ENCODE measurements around the gene SMYD3.

The SMYD3 gene

DNA sequence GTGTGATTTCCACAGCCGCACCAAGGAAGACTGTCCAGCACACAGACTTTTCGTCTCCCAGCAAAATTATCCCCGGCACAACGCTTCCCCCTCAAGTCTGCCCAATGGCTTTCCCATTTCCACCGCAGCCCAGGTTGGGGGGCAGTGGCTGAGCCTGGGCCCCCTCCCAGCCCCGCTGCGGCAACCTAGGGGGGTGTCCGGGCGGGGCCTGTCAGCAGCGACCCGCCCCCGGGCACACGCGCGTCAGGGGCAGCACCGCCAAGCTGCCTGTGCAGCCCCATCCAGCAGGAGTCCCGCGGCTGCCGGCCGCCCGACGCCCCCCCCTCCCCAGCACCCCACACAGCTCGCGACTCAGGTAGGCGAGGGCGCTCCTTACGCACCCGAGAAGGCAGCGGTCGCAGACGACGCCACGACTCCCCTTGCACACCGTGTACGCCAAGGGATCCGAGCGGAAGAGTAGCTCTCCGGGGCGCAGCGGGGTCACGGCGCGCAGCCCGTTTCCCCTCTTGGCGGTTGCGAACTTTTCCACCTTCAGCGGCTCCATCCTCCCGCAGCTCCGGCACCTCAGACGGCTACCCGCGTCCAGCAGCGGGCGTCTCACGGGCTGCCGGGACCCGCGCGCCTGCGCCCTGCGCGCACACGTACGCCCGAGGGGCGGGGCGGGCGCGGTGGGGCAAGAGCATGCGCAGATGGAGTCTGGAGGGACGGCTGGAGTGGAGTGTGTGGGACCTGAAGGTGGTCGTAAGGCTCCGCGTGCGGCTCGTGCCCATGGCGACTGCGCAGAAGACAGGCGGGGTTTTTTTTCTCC is at the start of gene SMYD3:
Gene SMYD3, minus strand, starts transcription at position 606 of the 808 bp plus-strand sequence.
- peak; percentile 68 for DNase-seq

- no peak for DNase-seq
Measured at GRCh38 chr1:246554201-246554600, 47.1 kb upstream of the SMYD3 start.

GRCh38 chr1:246552110-246552509 is 45.0 kb upstream of the SMYD3 start:
- DNase-seq: no peak

GRCh38 chr1:246550402-246550801 is 43.3 kb upstream of the SMYD3 start:
- no peak for DNase-seq

DNA sequence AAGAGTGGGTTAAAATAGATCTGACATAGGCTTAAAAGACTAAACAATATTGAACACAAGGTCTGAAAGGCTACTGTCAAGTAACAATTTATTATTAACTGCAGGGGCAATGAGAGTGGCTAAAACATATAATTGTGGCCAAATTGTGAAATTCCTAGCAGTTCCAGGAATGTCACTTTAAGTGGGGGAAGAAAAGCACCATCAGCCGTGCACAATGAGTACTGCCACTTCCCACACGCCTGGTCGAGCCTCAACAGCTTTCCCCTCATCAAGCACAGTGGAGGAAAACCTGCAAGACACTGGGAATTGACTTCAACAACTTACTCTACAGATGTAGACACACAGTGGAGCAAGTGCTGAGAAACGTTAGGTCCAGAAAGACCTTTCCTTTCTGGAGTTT is 42.6 kb upstream of the SMYD3 start:
- DNase-seq: no peak

- no peak for DNase-seq
Measured at GRCh38 chr1:246544001-246544400, 36.9 kb upstream of the SMYD3 start.

GRCh38 chr1:246540738-246541491 is 33.8 kb upstream of the SMYD3 start:
- DNase-seq: no peak

DNA sequence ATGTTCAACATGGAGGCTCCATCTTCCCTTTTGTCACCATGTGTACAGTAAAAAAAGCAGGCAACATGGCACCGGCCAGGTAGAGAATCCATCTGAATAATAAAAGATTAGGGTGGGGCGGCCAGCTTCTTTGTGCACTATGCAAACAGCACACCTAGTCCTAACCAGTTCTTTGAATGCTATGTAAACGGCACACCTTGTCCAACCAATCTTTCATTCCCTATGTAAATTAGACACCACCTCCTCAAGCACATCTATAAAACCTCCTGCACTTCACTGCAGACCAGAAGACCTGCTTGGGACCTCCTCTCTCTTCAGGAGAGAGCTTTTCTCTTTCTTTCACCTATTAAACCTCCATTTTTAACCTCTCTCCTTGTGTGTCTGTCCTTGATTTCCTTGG is 30.8 kb upstream of the SMYD3 start:
- no peak for DNase-seq

DNA sequence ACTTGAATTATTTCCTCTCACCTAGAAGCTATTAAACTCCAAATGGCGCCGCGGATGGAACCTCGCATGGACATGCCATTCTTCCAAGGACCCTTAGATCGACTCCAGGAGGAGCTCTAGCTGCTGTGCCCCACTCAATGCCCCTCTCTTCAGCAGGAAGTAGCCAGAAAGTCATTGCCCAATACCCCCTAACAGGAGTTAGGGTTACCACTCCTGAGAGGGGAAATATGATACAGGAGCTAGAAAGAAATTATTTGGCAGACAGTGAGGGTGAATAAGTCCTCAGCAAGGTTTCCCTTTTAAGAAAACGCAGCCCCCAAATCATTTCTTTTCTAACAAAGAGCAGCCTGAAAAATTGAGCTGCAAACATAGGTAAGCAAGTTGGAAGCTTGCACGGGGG is 30.4 kb upstream of the SMYD3 start:
- no peak for DNase-seq

DNA sequence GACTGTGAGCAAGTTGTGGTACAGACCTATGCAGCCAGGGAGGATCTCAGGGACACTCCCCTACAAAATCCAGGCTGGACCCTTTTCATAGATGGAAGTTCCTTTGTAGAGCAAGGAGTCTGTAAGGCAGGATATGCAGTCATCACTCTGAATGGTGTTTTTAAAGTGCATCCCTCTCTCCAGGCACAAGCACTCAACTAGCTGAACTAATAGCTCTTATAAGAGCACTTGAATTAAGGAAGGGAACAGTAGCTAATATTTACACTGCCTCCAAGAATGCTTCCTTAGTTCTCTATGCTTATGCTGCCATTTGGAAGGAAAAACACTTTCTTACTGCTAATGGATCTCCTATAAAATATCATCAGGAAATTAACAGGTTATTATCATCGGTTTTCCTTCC is 27.0 kb upstream of the SMYD3 start:
- no peak for DNase-seq

GRCh38 chr1:246533371-246533905 is 26.4 kb upstream of the SMYD3 start:
- no peak for DNase-seq

DNA sequence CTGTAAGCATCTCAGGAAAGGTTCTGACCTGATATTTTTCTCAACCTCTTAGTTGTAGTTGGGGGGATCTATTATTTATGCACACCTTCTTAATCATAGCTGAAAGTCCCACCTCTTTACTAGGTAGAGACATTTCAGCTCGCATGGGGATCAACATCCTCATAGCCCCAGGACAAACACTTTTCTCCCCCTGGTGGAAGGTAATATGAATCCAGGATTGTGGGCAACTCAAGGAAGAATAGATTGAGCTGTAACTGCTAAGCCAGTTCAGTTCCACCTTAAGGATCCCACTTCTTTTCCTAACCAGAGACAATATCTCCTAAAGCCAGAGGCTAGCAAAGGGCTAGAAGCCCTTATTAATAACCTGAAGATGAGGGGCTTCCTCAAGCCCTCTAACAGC is 25.4 kb upstream of the SMYD3 start:
- DNase-seq: no peak

DNA sequence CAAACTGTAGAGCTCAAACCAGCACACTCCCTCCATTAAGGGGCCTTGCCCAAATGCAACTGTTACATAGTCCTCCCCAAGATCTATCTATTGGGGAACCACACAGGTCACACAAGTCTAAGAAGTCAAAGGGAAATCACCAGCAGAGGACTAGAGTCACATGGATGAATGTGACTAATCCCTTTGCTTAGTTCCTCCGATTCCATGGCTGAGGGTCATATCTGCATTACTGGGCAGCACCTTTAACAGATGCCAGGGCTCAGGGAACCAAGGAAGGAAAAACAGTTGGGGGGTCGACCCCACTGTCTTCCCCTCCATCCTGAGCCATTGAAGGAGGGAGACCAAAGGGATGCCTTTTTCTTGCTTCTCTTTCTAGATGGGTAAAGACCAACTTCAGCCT is 23.4 kb upstream of the SMYD3 start:
- DNase-seq: no peak

- DNase-seq: no peak
Measured at GRCh38 chr1:246528933-246529731, 22.1 kb upstream of the SMYD3 start.

- peak; percentile 9 for DNase-seq
Measured at GRCh38 chr1:246527402-246528088, 20.5 kb upstream of the SMYD3 start.

DNA sequence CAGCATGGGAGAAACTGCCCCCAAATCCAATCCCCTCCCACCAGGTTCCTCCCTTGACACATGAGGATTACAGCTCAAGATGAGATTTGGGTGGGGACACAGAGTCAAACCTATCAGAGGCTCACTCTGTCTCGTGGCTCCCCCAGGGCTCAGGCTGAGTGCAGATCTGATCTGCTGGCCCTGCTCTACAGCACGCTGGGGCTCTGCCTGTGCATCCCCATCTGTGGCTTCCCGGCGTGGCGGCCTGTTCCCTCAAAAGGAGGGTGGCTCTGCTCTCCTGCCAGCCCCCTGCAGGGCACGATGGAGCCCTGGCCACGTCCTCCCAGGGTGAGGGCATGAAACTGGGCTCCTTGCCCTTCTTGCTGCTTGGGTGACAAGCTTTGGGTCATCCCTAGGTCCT is 19.8 kb upstream of the SMYD3 start:
- DNase-seq: no peak

DNA sequence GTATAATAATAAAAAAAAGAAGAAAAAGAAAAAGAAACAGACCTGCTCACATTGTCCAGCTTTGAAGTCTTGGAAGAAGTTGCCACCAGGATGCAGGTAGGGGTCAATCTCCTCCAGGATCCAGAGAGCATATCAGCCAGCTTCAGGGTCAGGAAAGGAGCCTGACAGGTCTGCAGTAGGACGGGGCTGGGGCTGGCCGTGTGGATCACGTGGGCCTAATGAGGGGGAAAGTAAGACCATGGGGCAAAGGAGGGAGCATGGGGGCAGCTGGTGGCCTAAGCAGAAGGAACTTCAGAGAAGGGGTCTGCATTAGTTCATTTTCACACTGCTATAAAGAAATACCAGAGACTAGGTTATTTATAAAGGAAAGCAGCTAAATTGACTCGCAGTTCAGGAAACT is 19.3 kb upstream of the SMYD3 start:
- DNase-seq: no peak

- no peak for DNase-seq
Measured at GRCh38 chr1:246519514-246519913, 12.4 kb upstream of the SMYD3 start.

DNA sequence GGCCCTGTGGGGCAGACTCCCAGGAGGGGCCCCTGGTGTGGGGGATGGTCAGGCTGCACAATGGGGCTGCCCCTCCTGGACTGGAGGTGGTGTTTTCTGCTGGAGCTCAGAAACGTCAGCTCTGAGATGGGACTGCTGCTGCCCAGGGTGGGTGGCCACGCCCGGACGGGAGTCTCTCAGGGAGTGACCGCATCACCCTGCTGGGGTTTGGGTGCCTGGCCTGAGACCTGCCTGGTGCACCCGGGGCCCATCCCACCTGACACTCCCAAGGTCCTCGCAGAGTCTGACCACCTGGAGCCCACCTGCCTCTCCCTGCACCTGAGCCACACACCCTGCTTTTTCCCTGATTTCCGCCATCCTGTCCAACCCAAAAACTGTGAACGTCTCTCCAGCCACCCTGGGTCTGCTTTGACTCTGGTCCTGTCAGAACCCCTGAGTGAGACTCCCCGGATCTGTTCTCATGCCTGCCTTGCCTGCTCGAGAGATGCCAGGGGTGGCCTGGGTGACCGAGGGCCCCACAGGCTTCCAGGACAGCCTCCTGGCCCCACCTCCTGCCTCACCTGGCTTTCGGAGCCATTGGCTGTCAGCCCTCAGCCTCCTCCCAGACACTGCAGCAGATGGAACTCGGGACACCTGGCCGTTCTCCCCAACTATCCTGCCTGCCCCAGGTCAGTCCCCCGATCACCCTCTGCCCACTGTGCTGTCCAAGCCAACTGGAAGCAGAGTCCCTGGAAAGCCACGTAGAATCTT is 11.6 kb upstream of the SMYD3 start:
- no peak for DNase-seq

DNA sequence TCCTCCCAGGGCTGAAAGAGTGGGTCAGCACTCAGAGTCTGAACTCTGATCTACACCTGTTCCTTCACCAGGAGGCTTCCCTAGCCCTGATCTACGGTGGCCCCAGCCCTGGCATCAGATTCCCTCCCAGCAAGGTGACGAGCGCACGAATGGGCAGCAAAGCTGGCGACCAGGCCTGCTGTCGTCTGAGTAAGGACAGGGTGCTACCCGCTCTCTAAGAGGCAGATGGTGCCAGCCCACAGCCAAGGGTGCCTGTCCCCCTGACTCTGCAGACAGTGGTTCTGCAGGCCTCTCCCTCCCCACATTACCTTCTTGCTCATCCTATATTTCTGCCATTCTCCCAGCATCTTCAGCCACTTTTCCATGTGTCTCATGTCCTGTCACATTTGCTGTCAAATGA is 10.3 kb upstream of the SMYD3 start:
- DNase-seq: no peak

- DNase-seq: no peak
Measured at GRCh38 chr1:246516126-246516525, 9.0 kb upstream of the SMYD3 start.

Measured in HCEC 1CT (cell line).